SK-N-SH (cell line): Measurements from ENCODE around the gene CLEC3B. TPM values are rescaled to one million over a fixed set of nuclear protein-coding genes. Genes with fewer than 3 reads are reported as not detected.

Source experiments
- CTCF ChIA-PET: fragments of 300-600, 350-600 bp; formaldehyde crosslinking; extraction: SDS; loops from one replicate; lab custom pipeline; 2021; lab: Yijun Ruan, JAX
- POLR2A ChIA-PET: fragments of 350-600 bp; sonication (Branson Sonifier 250); formaldehyde crosslinking; extraction: SDS; loops from one replicate; lab custom pipeline; 2020; ENCODE audit warnings: antibody characterized with exemption, inconsistent platforms; lab: Yijun Ruan, JAX
- DNase-seq: peaks from one replicate; pipeline ENCODE4 v3.0.0; 2012
- H2AFZ ChIP-seq: fragments of 200-600 bp; sonication (generic); 2 replicates; pipeline ENCODE4 v1.8.1; 2016; ENCODE audit warnings: antibody characterized with exemption, mild to moderate bottlenecking, low read depth
- H3F3A ChIP-seq: fragments of 200-600 bp; sonication (generic); replicated peaks from 2 replicates; pipeline ENCODE3; 2016; ENCODE audit warnings: antibody characterized with exemption, mild to moderate bottlenecking; ENCODE audit not compliant: insufficient read depth
- H3K27ac ChIP-seq, 2 experiments: fragments of 200-500 bp in 1 of 2; fragments of 200-600 bp in 1 of 2; sonication (Bioruptor generic) in 1 of 2; sonication (generic), shearing (Covaris generic) in 1 of 2; 2 replicates each; pipeline versions ENCODE4 v1.5.1 to v1.6.1; 2014 to 2016; ENCODE audit warnings: low read depth in 2 of 2, inconsistent platforms in 1 of 2, low read length in 1 of 2, mild to moderate bottlenecking in 1 of 2, mixed read lengths in 1 of 2
- H3K27me3 ChIP-seq: fragments of 200-600 bp; sonication (generic), shearing (Covaris generic); 2 replicates; pipeline ENCODE4 v1.6.1; 2016; ENCODE audit warnings: mixed run types; ENCODE audit not compliant: insufficient read depth
- H3K36me3 ChIP-seq, 2 experiments: fragments of 200-500 bp in 1 of 2; fragments of 200-600 bp in 1 of 2; sonication (Bioruptor generic) in 1 of 2; sonication (generic) in 1 of 2; replicated peaks in 1 of 2; 2 replicates each; pipeline versions ENCODE3 to v1.5.1; 2014 to 2016; ENCODE audit warnings: low read length in 1 of 2, mild to moderate bottlenecking in 1 of 2; ENCODE audit not compliant: insufficient read depth in 2 of 2, control insufficient read depth in 1 of 2
- H3K4me1 ChIP-seq, 2 experiments: fragments of 200-500 bp in 1 of 2; fragments of 200-600 bp in 1 of 2; sonication (Bioruptor generic) in 1 of 2; sonication (generic), shearing (Covaris generic) in 1 of 2; 2 replicates each; pipeline versions ENCODE4 v1.5.1 to v1.6.1; 2014 to 2016; ENCODE audit warnings: low read depth in 1 of 2, low read length in 1 of 2, mixed run types in 1 of 2; ENCODE audit not compliant: insufficient read depth in 2 of 2, control insufficient read depth in 1 of 2
- H3K4me2 ChIP-seq: fragments of 200-600 bp; sonication (generic), shearing (Covaris generic); 2 replicates; pipeline ENCODE4 v1.6.1; 2017; ENCODE audit warnings: mixed run types
- H3K4me3 ChIP-seq, 2 experiments: fragments of 200-500 bp in 1 of 2; fragments of 200-600 bp in 1 of 2; sonication (Bioruptor generic) in 1 of 2; sonication (generic), shearing (Covaris generic) in 1 of 2; 2 replicates each; pipeline versions ENCODE4 v1.5.1 to v1.8.1; 2014 to 2016; ENCODE audit warnings: low read depth in 2 of 2, inconsistent platforms in 1 of 2, low read length in 1 of 2, mild to moderate bottlenecking in 1 of 2, mixed read lengths in 1 of 2, moderate library complexity in 1 of 2
- H3K79me2 ChIP-seq: fragments of 200-600 bp; sonication (generic); 2 replicates; pipeline ENCODE4 v1.8.1; 2017; ENCODE audit warnings: mild to moderate bottlenecking; ENCODE audit not compliant: insufficient read depth
- H3K9ac ChIP-seq: fragments of 200-600 bp; sonication (generic); 2 replicates; pipeline ENCODE4 v1.6.1; 2017; ENCODE audit warnings: mixed run types
- H3K9me2 ChIP-seq: fragments of 200-600 bp; sonication (generic); 2 replicates; pipeline ENCODE4 v1.6.1; 2017; ENCODE audit warnings: mixed run types
- H3K9me3 ChIP-seq: fragments of 200-600 bp; sonication (generic); 2 replicates; pipeline ENCODE4 v1.6.1; 2017; ENCODE audit warnings: mixed run types, mild to moderate bottlenecking, moderate library complexity
- H4K20me1 ChIP-seq: fragments of 200-600 bp; sonication (generic); 2 replicates; pipeline ENCODE4 v1.6.1; 2017; ENCODE audit warnings: mild to moderate bottlenecking, mixed run types; ENCODE audit not compliant: insufficient read depth
- ELF1 ChIP-seq: IDR thresholded peaks from 2 replicates; pipeline ENCODE4 v1.4.0; 2012
- EZH2phosphoT487 ChIP-seq: fragments of 200-600 bp; sonication (generic); IDR thresholded peaks from 2 replicates; pipeline ENCODE4 v1.6.1; 2017; ENCODE audit warnings: low read depth, mixed run types, mild to moderate bottlenecking, antibody characterized with exemption, moderate library complexity, borderline replicate concordance
- GABPA ChIP-seq: IDR thresholded peaks from 2 replicates; pipeline ENCODE4 v1.4.0; 2012; ENCODE audit warnings: low read depth, mild to moderate bottlenecking
- GATA2 ChIP-seq: sonication (generic); formaldehyde crosslinking; IDR thresholded peaks from 2 replicates; pipeline ENCODE4 v1.5.0; 2020; ENCODE audit warnings: mild to moderate bottlenecking, missing genetic modification reagents
- JUND ChIP-seq: IDR thresholded peaks from 2 replicates; pipeline ENCODE4 v1.4.0; 2012
- MAX ChIP-seq: IDR thresholded peaks from 2 replicates; pipeline ENCODE4 v1.4.0; 2012; ENCODE audit warnings: low read depth
- MEF2A ChIP-seq: IDR thresholded peaks from 2 replicates; pipeline ENCODE4 v1.4.0; 2012; ENCODE audit warnings: low read depth, borderline replicate concordance
- MXI1 ChIP-seq: IDR thresholded peaks from 2 replicates; pipeline ENCODE4 v1.6.1; 2012; ENCODE audit warnings: mild to moderate bottlenecking, low read depth, low read length, improper control_type of control experiment
- NFIC ChIP-seq: IDR thresholded peaks from 2 replicates; pipeline ENCODE4 v1.4.0; 2012; ENCODE audit warnings: borderline replicate concordance
- NRF1 ChIP-seq: IDR thresholded peaks from 2 replicates; pipeline ENCODE4 v1.6.1; 2012; ENCODE audit warnings: low read depth, mild to moderate bottlenecking, low read length
- RCOR1 ChIP-seq: fragments of 150-350 bp; IDR thresholded peaks from 2 replicates; pipeline ENCODE4 v1.6.1; 2017; ENCODE audit warnings: antibody characterized with exemption, low read length
- RXRA ChIP-seq: IDR thresholded peaks from 2 replicates; pipeline ENCODE4 v1.4.0; 2012; ENCODE audit warnings: low read depth, mild to moderate bottlenecking, borderline replicate concordance
- SIN3A ChIP-seq: IDR thresholded peaks from 2 replicates; pipeline ENCODE4 v1.6.1; 2012; ENCODE audit warnings: low read depth, mild to moderate bottlenecking, low read length, moderate library complexity, borderline replicate concordance
- SMC3 ChIP-seq: IDR thresholded peaks from 2 replicates; pipeline ENCODE4 v1.6.1; 2012; ENCODE audit warnings: low read depth, low read length, improper control_type of control experiment
- TAF1 ChIP-seq: IDR thresholded peaks from 2 replicates; pipeline ENCODE4 v1.6.1; 2012; ENCODE audit warnings: low read depth, mild to moderate bottlenecking, low read length, moderate library complexity, borderline replicate concordance
- TCF12 ChIP-seq: IDR thresholded peaks from 2 replicates; pipeline ENCODE4 v1.4.0; 2012
- TEAD4 ChIP-seq: IDR thresholded peaks from 2 replicates; pipeline ENCODE4 v1.4.0; 2012; ENCODE audit warnings: mild to moderate bottlenecking, borderline replicate concordance; ENCODE audit not compliant: insufficient read depth
- USF2 ChIP-seq: fragments of 150-350 bp; IDR thresholded peaks from 2 replicates; pipeline ENCODE4 v1.6.1; 2017; ENCODE audit warnings: antibody characterized with exemption, low read length, low read depth, borderline replicate concordance
- WGBS: methylation state at CpG from one replicate; pipeline ENCODE4 v1.1.6; 2017; ENCODE audit warnings: low lambda C conversion rate; 5-methylcytosine and 5-hydroxymethylcytosine counted together
- polyA plus RNA-seq, 3 experiments: library from polyadenylated mRNA; depleted of rRNA; stranded (reverse); fragments of >200 nt; gene quantifications; 2 replicates each; pipeline ENCODE4 v1.2.3, GENCODE V29; 2012
- TF ChIP-seq, protein P1 (sequence below): fragments of 150-350 bp; IDR thresholded peaks from 2 replicates; pipeline ENCODE4 v1.6.1; 2016; ENCODE audit warnings: mild to moderate bottlenecking, low read depth, low read length
- TF ChIP-seq, protein P2 (sequence below): IDR thresholded peaks from 2 replicates; pipeline ENCODE4 v1.6.1; 2012; ENCODE audit warnings: mild to moderate bottlenecking, low read depth, low read length, moderate library complexity
- TF ChIP-seq, protein P3 (sequence below): IDR thresholded peaks from 2 replicates; pipeline ENCODE4 v1.4.0; 2012; ENCODE audit warnings: low read depth, borderline replicate concordance

Gene CLEC3B
- polyA plus RNA-seq, 1 of the 3 experiments (the other 2 are of a cell fraction), result 0.46 TPM

DNA sequence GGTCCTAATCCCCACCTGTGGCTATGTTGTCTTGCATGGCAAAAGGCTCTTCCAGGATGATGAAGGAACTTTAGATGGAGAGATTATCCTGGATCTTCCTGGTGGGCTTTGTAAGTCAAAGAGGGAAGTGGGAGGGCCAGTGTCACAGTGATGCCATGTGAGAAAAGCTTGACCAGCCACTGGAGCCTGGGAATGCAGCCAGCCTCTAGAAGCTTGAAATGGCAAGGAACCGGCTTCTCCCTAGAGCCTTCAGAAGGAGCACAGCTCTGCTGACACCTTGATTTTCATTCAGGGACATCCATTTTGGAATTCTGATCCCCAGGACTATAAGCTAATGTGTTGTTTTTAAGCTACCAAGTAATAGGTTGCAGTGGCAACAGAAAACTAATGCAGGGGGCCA, 58.3 kb downstream of the CLEC3B start (continued):
- TF ChIP-seq USF2 (no peak), RXRA (no peak)

- no peak for DNase-seq
- Histone ChIP-seq H3K4me2 (0 out of 2 replicates have a peak overlapping the region, but pooled peaks have one; percentile 29), H3K9me2 (no peaks in the 10 kb centered on the region), H3K79me2 (no peaks in the 10 kb centered on the region), H3K9me3 (no peaks in the 10 kb centered on the region), H3K9ac (0 out of 2 replicates have a peak overlapping the region, but pooled peaks have one; percentile 2), H3K4me3 (no peak overlapping the region), H3K27me3 (no peaks in the 10 kb centered on the region), H3K27ac (peak overlapping the region in 1 of 2 experiments; percentile 70; a peak in 2 of 4 replicates), H3K4me1 (peaks cover 4 to 21% of the 10 kb centered on the region in 2 experiments; a peak in 2 of 4 replicates), H2AFZ (no peak overlapping the region), H4K20me1 (no peaks in the 10 kb centered on the region), H3F3A (peaks cover 12% of the 10 kb centered on the region), H3K36me3 (no peaks in the 10 kb centered on the region)
- 51% methylated on average over 12 of the region's 13 CpGs for WGBS
- ChIA-PET CTCF (no interaction called here), POLR2A (no interaction called here)
- TF ChIP-seq TCF12 (peak; percentile 77), TAF1 (no peak), MAX (peak; percentile 86), EZH2phosphoT487 (no peak), ELF1 (no peak), MXI1 (peak; percentile 19; the same call in 1 of the 2 replicates), GATA2 (CRISPR knock-in tag) (no peak), SMC3 (no peak), JUND (peak; percentile 82), NRF1 (no peak), RCOR1 (no peak), USF2 (no peak), SIN3A (peak; percentile 88; the same call in 1 of the 2 replicates), GABPA (no peak), TEAD4 (peak; percentile 40; the same call in 1 of the 2 replicates), NFIC (peak; percentile 60; the same call in 1 of the 2 replicates), RXRA (peak; percentile 45; the same call in 1 of the 2 replicates), MEF2A (no peak)
- TF ChIP-seq, protein P1, sequence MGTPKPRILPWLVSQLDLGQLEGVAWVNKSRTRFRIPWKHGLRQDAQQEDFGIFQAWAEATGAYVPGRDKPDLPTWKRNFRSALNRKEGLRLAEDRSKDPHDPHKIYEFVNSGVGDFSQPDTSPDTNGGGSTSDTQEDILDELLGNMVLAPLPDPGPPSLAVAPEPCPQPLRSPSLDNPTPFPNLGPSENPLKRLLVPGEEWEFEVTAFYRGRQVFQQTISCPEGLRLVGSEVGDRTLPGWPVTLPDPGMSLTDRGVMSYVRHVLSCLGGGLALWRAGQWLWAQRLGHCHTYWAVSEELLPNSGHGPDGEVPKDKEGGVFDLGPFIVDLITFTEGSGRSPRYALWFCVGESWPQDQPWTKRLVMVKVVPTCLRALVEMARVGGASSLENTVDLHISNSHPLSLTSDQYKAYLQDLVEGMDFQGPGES, result no peak
- TF ChIP-seq, protein P2, sequence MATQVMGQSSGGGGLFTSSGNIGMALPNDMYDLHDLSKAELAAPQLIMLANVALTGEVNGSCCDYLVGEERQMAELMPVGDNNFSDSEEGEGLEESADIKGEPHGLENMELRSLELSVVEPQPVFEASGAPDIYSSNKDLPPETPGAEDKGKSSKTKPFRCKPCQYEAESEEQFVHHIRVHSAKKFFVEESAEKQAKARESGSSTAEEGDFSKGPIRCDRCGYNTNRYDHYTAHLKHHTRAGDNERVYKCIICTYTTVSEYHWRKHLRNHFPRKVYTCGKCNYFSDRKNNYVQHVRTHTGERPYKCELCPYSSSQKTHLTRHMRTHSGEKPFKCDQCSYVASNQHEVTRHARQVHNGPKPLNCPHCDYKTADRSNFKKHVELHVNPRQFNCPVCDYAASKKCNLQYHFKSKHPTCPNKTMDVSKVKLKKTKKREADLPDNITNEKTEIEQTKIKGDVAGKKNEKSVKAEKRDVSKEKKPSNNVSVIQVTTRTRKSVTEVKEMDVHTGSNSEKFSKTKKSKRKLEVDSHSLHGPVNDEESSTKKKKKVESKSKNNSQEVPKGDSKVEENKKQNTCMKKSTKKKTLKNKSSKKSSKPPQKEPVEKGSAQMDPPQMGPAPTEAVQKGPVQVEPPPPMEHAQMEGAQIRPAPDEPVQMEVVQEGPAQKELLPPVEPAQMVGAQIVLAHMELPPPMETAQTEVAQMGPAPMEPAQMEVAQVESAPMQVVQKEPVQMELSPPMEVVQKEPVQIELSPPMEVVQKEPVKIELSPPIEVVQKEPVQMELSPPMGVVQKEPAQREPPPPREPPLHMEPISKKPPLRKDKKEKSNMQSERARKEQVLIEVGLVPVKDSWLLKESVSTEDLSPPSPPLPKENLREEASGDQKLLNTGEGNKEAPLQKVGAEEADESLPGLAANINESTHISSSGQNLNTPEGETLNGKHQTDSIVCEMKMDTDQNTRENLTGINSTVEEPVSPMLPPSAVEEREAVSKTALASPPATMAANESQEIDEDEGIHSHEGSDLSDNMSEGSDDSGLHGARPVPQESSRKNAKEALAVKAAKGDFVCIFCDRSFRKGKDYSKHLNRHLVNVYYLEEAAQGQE, result 0 out of 2 replicates have a peak, but pooled peaks have one; percentile 41
- TF ChIP-seq, protein P3, sequence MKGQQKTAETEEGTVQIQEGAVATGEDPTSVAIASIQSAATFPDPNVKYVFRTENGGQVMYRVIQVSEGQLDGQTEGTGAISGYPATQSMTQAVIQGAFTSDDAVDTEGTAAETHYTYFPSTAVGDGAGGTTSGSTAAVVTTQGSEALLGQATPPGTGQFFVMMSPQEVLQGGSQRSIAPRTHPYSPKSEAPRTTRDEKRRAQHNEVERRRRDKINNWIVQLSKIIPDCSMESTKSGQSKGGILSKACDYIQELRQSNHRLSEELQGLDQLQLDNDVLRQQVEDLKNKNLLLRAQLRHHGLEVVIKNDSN, result no peak; the same call in 1 of the 2 replicates
Observed at GRCh38 chr3:45084820-45085816, 59.0 kb downstream of the CLEC3B start.
